ENCODE measurements around the gene PIGZ. TPM values are rescaled to one million over a fixed set of nuclear protein-coding genes. Genes with fewer than 3 reads are reported as not detected.

Gene PIGZ
- total RNA-seq, 6 experiments from 2014 or later, result 2.9 to 4.3 (median 3.7) TPM

DNA sequence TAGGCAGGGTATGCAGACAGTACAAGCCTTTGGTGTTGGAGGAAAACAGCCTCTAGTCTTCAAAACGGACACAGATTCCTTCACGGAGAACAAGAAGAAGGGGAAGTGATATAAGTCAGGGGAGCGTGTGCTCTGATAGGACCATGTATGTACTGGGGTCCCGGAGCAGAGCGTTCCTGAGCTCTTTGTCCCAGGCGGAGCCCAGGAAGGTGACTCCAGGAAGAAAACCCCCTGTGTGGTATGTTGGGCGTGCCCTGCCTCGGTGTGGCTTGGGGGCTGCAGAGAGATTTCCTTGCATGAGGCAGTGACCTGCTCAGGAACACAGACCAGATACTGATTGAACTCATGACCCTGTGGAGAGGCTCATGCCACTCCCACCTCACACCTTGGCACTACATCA is 39.3 kb upstream of the PIGZ start:
- H3K4me1 Mint-ChIP-seq (ENCODE audit: low read depth), result no peaks in the 10 kb centered on the region
- peaks cover 7% of the 10 kb centered on the region for H3K27me3 Mint-ChIP-seq (ENCODE audit: insufficient read depth)
- H3K9me3 Mint-ChIP-seq, result no peaks in the 10 kb centered on the region
- no peak for DNase-seq
- H3K27ac Mint-ChIP-seq, result no peak overlapping the region
- no peak overlapping the region for H3K4me3 Mint-ChIP-seq
- TF ChIP-seq, protein P1, sequence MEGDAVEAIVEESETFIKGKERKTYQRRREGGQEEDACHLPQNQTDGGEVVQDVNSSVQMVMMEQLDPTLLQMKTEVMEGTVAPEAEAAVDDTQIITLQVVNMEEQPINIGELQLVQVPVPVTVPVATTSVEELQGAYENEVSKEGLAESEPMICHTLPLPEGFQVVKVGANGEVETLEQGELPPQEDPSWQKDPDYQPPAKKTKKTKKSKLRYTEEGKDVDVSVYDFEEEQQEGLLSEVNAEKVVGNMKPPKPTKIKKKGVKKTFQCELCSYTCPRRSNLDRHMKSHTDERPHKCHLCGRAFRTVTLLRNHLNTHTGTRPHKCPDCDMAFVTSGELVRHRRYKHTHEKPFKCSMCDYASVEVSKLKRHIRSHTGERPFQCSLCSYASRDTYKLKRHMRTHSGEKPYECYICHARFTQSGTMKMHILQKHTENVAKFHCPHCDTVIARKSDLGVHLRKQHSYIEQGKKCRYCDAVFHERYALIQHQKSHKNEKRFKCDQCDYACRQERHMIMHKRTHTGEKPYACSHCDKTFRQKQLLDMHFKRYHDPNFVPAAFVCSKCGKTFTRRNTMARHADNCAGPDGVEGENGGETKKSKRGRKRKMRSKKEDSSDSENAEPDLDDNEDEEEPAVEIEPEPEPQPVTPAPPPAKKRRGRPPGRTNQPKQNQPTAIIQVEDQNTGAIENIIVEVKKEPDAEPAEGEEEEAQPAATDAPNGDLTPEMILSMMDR (IDR thresholded peaks at IDR 0.05), result no peak
- no peaks in the 10 kb centered on the region for H3K36me3 Mint-ChIP-seq (ENCODE audit: low read depth)

DNA sequence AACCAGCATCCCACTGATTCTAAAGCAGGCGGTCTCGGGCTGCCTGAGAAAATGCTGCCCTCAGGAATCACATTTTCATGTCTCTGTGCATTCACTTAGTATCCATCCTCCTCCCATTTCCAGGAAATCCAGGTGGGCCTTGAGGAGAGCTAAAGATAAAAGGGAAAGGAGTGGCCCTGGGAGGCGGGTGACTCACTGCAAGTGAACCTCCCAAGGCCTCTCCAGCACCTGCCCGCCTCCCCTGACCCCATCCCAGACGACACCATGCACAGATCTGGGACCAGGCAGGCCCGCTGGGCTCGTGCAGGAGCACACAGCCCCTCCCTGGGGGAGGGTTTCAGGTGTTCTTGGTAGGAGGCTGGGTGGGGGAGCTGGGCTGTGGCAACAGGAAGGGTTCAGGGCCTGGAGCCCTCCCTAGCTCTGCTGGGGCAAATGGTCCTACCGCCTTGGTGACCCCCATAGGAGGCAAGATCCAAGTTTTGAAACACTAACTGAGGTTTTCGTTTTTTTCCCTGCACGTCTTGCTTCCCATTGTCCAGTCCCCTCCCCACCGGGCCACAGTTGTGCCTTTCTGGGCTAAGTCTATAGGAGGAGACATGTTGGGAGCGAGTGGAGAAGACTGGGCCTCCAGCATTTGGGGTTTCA is 38.8 kb upstream of the PIGZ start:
- no peaks in the 10 kb centered on the region for H3K4me1 Mint-ChIP-seq (ENCODE audit: low read depth)
- TF ChIP-seq, protein P1 (IDR thresholded peaks at IDR 0.05), result no peak

DNA sequence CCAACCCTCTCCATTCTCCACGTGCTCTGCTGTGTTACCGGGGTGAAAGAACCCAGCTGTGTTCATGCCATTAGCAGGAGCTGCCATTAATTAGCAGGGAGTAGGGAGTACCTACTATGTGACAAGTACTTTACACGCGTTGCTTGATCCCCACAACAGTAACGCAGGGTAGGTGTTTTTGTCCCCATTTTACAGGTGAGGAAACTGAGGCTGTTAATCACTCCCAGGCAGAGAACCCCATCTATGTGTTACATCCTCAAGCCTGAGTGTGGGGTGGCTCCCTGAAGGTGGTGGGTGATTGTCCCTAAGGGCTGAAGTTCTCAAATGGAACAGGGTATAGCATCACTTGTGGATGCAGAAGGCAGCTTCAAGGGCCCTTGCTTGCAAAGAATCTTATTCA is 38.2 kb upstream of the PIGZ start:
- Mint-ChIP-seq H3K9me3 (no peaks in the 10 kb centered on the region), H3K4me3 (no peak overlapping the region), H3K27ac (no peak overlapping the region), H3K27me3 (ENCODE audit: insufficient read depth) (peaks cover 4% of the 10 kb centered on the region), H3K36me3 (ENCODE audit: low read depth) (no peaks in the 10 kb centered on the region), H3K4me1 (ENCODE audit: low read depth) (peaks cover under 1% of the 10 kb centered on the region)
- DNase-seq, result no peak
- TF ChIP-seq, protein P1 (IDR thresholded peaks at IDR 0.05), result no peak

More for the DNA sequence above, 38.8 kb upstream of the PIGZ start:
- no peak overlapping the region for H3K27ac Mint-ChIP-seq
- H3K36me3 Mint-ChIP-seq (ENCODE audit: low read depth), result no peaks in the 10 kb centered on the region
- H3K9me3 Mint-ChIP-seq, result no peaks in the 10 kb centered on the region
- peaks cover 4% of the 10 kb centered on the region for H3K27me3 Mint-ChIP-seq (ENCODE audit: insufficient read depth)
- no peak overlapping the region for H3K4me3 Mint-ChIP-seq
- no peak for DNase-seq

DNA sequence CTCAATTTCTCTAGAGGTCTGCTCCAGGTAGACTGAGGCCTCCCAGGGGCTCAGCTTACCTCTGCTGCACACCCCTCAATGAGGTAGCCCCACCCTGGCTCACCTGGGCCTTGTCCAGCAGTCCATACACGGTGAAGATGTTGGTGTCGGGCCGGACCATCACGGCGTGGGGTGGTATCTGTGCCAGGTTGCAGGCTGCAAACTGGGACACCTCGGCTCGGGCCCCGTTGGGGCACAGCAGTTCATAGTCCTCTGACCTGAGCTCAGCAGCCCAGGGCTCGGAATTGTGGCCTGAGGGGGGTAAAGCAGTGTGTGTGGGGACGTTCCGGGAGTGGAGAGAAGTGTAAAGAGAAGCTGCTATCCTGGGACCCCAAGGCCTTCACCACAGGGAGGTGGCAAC is 37.8 kb upstream of the PIGZ start:
- no peaks in the 10 kb centered on the region for H3K36me3 Mint-ChIP-seq (ENCODE audit: low read depth)
- TF ChIP-seq, protein P1 (IDR thresholded peaks at IDR 0.05), result no peak
- DNase-seq, result no peak
- H3K9me3 Mint-ChIP-seq, result no peaks in the 10 kb centered on the region
- no peak overlapping the region for H3K4me3 Mint-ChIP-seq
- no peak overlapping the region for H3K27ac Mint-ChIP-seq
- H3K4me1 Mint-ChIP-seq (ENCODE audit: low read depth), result peaks cover 5% of the 10 kb centered on the region
- H3K27me3 Mint-ChIP-seq (ENCODE audit: insufficient read depth), result peaks cover 4% of the 10 kb centered on the region

DNA sequence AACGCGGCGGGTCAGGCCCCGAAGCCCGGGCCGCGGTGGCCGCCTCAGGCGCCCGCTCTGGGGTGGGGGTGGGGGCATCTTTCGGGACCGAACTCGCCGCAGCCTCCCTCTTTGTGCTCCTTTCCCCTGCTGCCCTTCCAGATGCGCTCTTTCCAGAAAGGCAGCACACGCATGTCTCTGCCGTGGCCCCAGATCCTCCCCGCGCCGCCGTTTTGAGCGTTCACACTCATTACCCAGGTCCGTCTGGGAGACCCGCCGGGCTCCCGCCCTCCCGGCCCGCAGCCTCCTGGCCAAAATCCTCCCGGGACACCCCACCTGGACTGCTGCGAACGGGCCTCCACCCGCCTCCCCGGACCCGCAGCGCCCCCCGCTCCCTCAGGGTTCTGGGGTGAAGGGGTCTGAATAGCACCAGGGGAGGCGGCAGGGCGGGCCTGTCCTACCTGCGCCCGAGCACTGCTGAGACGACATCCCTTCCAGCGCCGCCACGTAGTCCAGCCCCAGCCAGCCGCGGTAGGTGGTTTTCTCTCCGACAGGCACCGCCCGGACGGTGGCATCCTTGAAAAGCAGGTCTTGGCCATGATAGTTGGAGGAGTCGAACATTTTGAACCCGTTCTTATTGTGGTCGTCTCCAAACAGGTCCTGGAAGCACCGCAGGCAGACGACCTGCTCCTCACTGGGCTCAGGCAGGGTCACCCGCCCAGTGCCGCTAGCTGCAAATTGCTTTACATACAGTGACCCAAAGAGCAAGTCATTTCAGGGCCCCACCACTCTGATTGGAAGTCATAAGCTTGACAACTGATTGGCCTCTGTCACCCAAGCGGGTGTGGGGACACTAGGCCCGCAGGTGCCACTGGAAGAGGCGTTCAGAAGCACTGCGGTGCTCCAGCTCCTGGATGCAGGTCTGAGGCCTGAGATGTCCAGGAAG is 35.1 kb upstream of the PIGZ start:
- Mint-ChIP-seq H3K4me1 (ENCODE audit: low read depth) (peaks cover 6% of the 10 kb centered on the region), H3K27me3 (ENCODE audit: insufficient read depth) (peaks cover 2% of the 10 kb centered on the region), H3K9me3 (no peaks in the 10 kb centered on the region), H3K4me3 (peak overlapping the region; percentile 81), H3K36me3 (ENCODE audit: low read depth) (no peaks in the 10 kb centered on the region), H3K27ac (peak overlapping the region; percentile 80)
- DNase-seq, result no peak
- TF ChIP-seq, protein P1 (IDR thresholded peaks at IDR 0.05), result no peak
